GM12801 (cell line): ENCODE measurements around the gene TMEM184B.

Experiments
- CTCF ChIP-seq: IDR thresholded peaks from one replicate; pipeline ENCODE4 v1.5.1; 2011; ENCODE audit warnings: control low read depth; ENCODE audit not compliant: insufficient read length; ENCODE audit errors: extremely low read depth

Gene TMEM184B

GRCh38 chr22:38211556-38211955 lies 61.3 kb downstream of the TMEM184B start:
- TF ChIP-seq CTCF: no peak

GRCh38 chr22:38208551-38208968 lies 64.2 kb downstream of the TMEM184B start:
- TF ChIP-seq CTCF: no peak

GRCh38 chr22:38207898-38208432 lies 64.8 kb downstream of the TMEM184B start:
- TF ChIP-seq CTCF: no peak

GRCh38 chr22:38205261-38206128 lies 67.3 kb downstream of the TMEM184B start:
- TF ChIP-seq CTCF: no peak

- no peak for TF ChIP-seq CTCF
Measured at GRCh38 chr22:38204784-38205183, 68.0 kb downstream of the TMEM184B start.

- no peak for TF ChIP-seq CTCF
Measured at GRCh38 chr22:38203855-38204514, 68.8 kb downstream of the TMEM184B start.

GRCh38 chr22:38203090-38203810 lies 69.6 kb downstream of the TMEM184B start:
- TF ChIP-seq CTCF: no peak
